Stimulated activated CD4-positive, alpha-beta T cell treated with anti-CD3 and anti-CD28 coated beads, Interleukin-2, amount 100 ng/mL, for 48 hours (primary cell): ENCODE data around the gene SETD4.
"Not testable (repeated sequence)": the region's sequence is repeated elsewhere in the genome, so short reads cannot be mapped to it uniquely, and the experiment has no call there.

Experiments
- DNase-seq, 2 donors: peaks; one replicate each; pipeline ENCODE4 v3.0.0-alpha.2; 2020

The SETD4 gene

GRCh38 chr21:36060159-36060921 lies at the start of gene SETD4:
Gene SETD4, minus strand, starts transcription at chr21:36060526. Its CDS starts 1,638 bp downstream, at chr21:36058888.
- peak; percentile 93 to 96 for DNase-seq

GRCh38 chr21:36109868-36110267 lies 49.5 kb upstream of the SETD4 start:
- DNase-seq, result no peak

- DNase-seq, result no peak
Measured at GRCh38 chr21:36105327-36105842, 45.1 kb upstream of the SETD4 start.

- DNase-seq, result peak; percentile 44 to 47
Measured at GRCh38 chr21:36104317-36105300, 44.3 kb upstream of the SETD4 start.

GRCh38 chr21:36103434-36103833 lies 43.1 kb upstream of the SETD4 start:
- no peak for DNase-seq

GRCh38 chr21:36100971-36101641 lies 40.8 kb upstream of the SETD4 start:
- no peak for DNase-seq

GRCh38 chr21:36099695-36100211 lies 39.4 kb upstream of the SETD4 start:
- DNase-seq, result not testable (repeated sequence)

- no peak for DNase-seq
Measured at GRCh38 chr21:36099000-36099399, 38.7 kb upstream of the SETD4 start.

- DNase-seq, result no peak
Measured at GRCh38 chr21:36098182-36098532, 37.8 kb upstream of the SETD4 start.

- DNase-seq, result no peak
Measured at GRCh38 chr21:36097427-36098181, 37.3 kb upstream of the SETD4 start.

GRCh38 chr21:36096398-36097290 lies 36.3 kb upstream of the SETD4 start:
- DNase-seq, result no peak

GRCh38 chr21:36093512-36093911 lies 33.2 kb upstream of the SETD4 start:
- no peak for DNase-seq

GRCh38 chr21:36092681-36093080 lies 32.4 kb upstream of the SETD4 start:
- no peak for DNase-seq

GRCh38 chr21:36089946-36090345 lies 29.6 kb upstream of the SETD4 start:
- no peak for DNase-seq

- DNase-seq, result no peak
Measured at GRCh38 chr21:36087362-36088138, 27.2 kb upstream of the SETD4 start.

- no peak for DNase-seq
Measured at GRCh38 chr21:36082237-36082664, 21.9 kb upstream of the SETD4 start.

- no peak for DNase-seq
Measured at GRCh38 chr21:36080386-36080785, 20.1 kb upstream of the SETD4 start.

GRCh38 chr21:36079671-36080070 lies 19.3 kb upstream of the SETD4 start:
- no peak for DNase-seq

GRCh38 chr21:36079010-36079649 lies 18.8 kb upstream of the SETD4 start:
- DNase-seq, result peak; percentile 30

GRCh38 chr21:36077758-36078157 lies 17.4 kb upstream of the SETD4 start:
- no peak for DNase-seq
